Activated T-cell treated with anti-CD3 and anti-CD28 coated beads, Interleukin-2, amount 50 U/mL, for 72 hours (primary cell): ENCODE measurements around the gene NECTIN4. TPM values are rescaled to one million over a fixed set of nuclear protein-coding genes. Genes with fewer than 3 reads are reported as not detected.

Experiments used
- ATAC-seq, 2 donors: fragments of 150-1000 bp; cut with Tn5 transposase; replicated peaks in 1 of 2; 2 replicates each; pipeline ENCODE4 v1.10.0; 2021; ENCODE audit warnings: moderate library complexity in 2 of 2, mild to moderate bottlenecking in 1 of 2
- DNase-seq, 2 donors: peaks; one replicate each; pipeline ENCODE4 v3.0.0; 2021 to 2022; ENCODE audit warnings: mixed read lengths in 1 of 2
- H3K27ac Mint-ChIP-seq: one replicate; pipeline ENCODE4 v1.8.0; 2022; ENCODE audit warnings: mild to moderate bottlenecking, moderate library complexity, mixed read lengths
- H3K27me3 Mint-ChIP-seq: one replicate; pipeline ENCODE4 v1.8.0; 2022; ENCODE audit warnings: low read depth, mixed read lengths
- H3K36me3 Mint-ChIP-seq, 2 donors: one replicate each; pipeline ENCODE4 v1.8.0; 2022; ENCODE audit warnings: mixed read lengths in 2 of 2, mild to moderate bottlenecking in 1 of 2; ENCODE audit not compliant: insufficient read depth in 2 of 2
- H3K4me1 Mint-ChIP-seq: one replicate; pipeline ENCODE4 v1.8.0; 2022; ENCODE audit warnings: low read depth, mixed read lengths
- H3K4me3 Mint-ChIP-seq, 2 donors: one replicate each; pipeline ENCODE4 v1.8.0; 2022; ENCODE audit warnings: mild to moderate bottlenecking in 2 of 2, mixed read lengths in 2 of 2, moderate library complexity in 2 of 2
- H3K9me3 Mint-ChIP-seq, 2 donors: one replicate each; pipeline ENCODE4 v1.8.0; 2022; ENCODE audit warnings: mixed read lengths in 2 of 2
- total RNA-seq, 2 donors: library from RNA; stranded (reverse); gene quantifications; one replicate each; pipeline ENCODE4 v1.2.3, GENCODE V29; 2022

NECTIN4 gene
- total RNA-seq, 2 donors from 2014 or later = 0.31 TPM; not detected in 1

- Mint-ChIP-seq H3K4me1 (peaks cover 40% of the 10 kb centered on the region), H3K9me3 (no peaks in the 10 kb centered on the region), H3K27ac (peak within 1 kb of the TSS; percentile 97), H3K4me3 (peak within 1 kb of the TSS; percentile 90 to 91), H3K27me3 (no peaks in the 10 kb centered on the region), H3K36me3 (peaks cover 5 to 7% of the 10 kb centered on the region in 2 donors)
- ATAC-seq (peak; percentile 86 to 87), DNase-seq (peak; percentile 85 to 87)
Measured at GRCh38 chr1:161098210-161099068, 9.1 kb upstream of the NECTIN4 start, which contains the start of gene KLHDC9. KLHDC9 (plus strand) TSS chr1:161098361; CDS start chr1:161098536, 175 bp downstream.

- Mint-ChIP-seq H3K4me1 (peaks cover 59% of the 10 kb centered on the region), H3K36me3 (peaks cover 2 to 4% of the 10 kb centered on the region in 2 donors)
Measured at GRCh38 chr1:161096530-161096929, 7.2 kb upstream of the NECTIN4 start.

GRCh38 chr1:161096015-161096414, 6.7 kb upstream of the NECTIN4 start:
- Mint-ChIP-seq H3K4me3 (no peak overlapping the region), H3K27me3 (no peaks in the 10 kb centered on the region), H3K27ac (no peak overlapping the region), H3K9me3 (no peaks in the 10 kb centered on the region), H3K36me3 (peaks cover 0 to 2% of the 10 kb centered on the region in 2 donors), H3K4me1 (peaks cover 64% of the 10 kb centered on the region)
- DNase-seq (no peak), ATAC-seq (no peak)

More at GRCh38 chr1:161096530-161096929, 7.2 kb upstream of the NECTIN4 start:
- Mint-ChIP-seq H3K4me3 (no peak overlapping the region), H3K27ac (no peak overlapping the region), H3K27me3 (no peaks in the 10 kb centered on the region), H3K9me3 (no peaks in the 10 kb centered on the region)
- ATAC-seq = no peak
- DNase-seq = no peak

- no peaks in the 10 kb centered on the region for H3K9me3 Mint-ChIP-seq
- no peaks in the 10 kb centered on the region for H3K27me3 Mint-ChIP-seq
- ATAC-seq (no peak), DNase-seq (no peak)
- H3K4me3 Mint-ChIP-seq = no peak overlapping the region
- H3K4me1 Mint-ChIP-seq = peaks cover 72% of the 10 kb centered on the region
- peaks cover 0 to 2% of the 10 kb centered on the region in 2 donors for H3K36me3 Mint-ChIP-seq
- H3K27ac Mint-ChIP-seq = peak overlapping the region; percentile 29
Measured at GRCh38 chr1:161095230-161095629, 5.9 kb upstream of the NECTIN4 start.

GRCh38 chr1:161094481-161094880, 5.1 kb upstream of the NECTIN4 start:
- H3K36me3 Mint-ChIP-seq = peaks cover 0 to 2% of the 10 kb centered on the region in 2 donors
- ATAC-seq (no peak), DNase-seq (no peak)
- no peak overlapping the region for H3K27ac Mint-ChIP-seq
- H3K27me3 Mint-ChIP-seq = no peaks in the 10 kb centered on the region
- H3K4me1 Mint-ChIP-seq = peaks cover 79% of the 10 kb centered on the region
- no peaks in the 10 kb centered on the region for H3K9me3 Mint-ChIP-seq
- no peak overlapping the region for H3K4me3 Mint-ChIP-seq

- H3K27ac Mint-ChIP-seq = no peak overlapping the region
- peak; percentile 40 to 69 for DNase-seq
- H3K4me1 Mint-ChIP-seq = peaks cover 78% of the 10 kb centered on the region
Measured at GRCh38 chr1:161092621-161093028, 3.3 kb upstream of the NECTIN4 start.

GRCh38 chr1:161091796-161092507, 2.6 kb upstream of the NECTIN4 start:
- peaks cover 75% of the 10 kb centered on the region for H3K4me1 Mint-ChIP-seq
- H3K9me3 Mint-ChIP-seq = no peaks in the 10 kb centered on the region
- no peak overlapping the region for H3K27ac Mint-ChIP-seq
- DNase-seq (no peak), ATAC-seq (peak in 1 of 2 donors; percentile 1)
- H3K36me3 Mint-ChIP-seq = no peaks in the 10 kb centered on the region
- H3K27me3 Mint-ChIP-seq = no peaks in the 10 kb centered on the region
- no peak overlapping the region for H3K4me3 Mint-ChIP-seq

More at GRCh38 chr1:161092621-161093028, 3.3 kb upstream of the NECTIN4 start:
- Mint-ChIP-seq H3K4me3 (peak overlapping the region; percentile 31 to 54), H3K9me3 (no peaks in the 10 kb centered on the region), H3K36me3 (peaks cover 0 to 1% of the 10 kb centered on the region in 2 donors), H3K27me3 (no peaks in the 10 kb centered on the region)
- peak; percentile 91 for ATAC-seq

GRCh38 chr1:161091093-161091492, 1.7 kb upstream of the NECTIN4 start:
- peaks cover 67% of the 10 kb centered on the region for H3K4me1 Mint-ChIP-seq
- no peaks in the 10 kb centered on the region for H3K27me3 Mint-ChIP-seq
- no peaks in the 10 kb centered on the region for H3K36me3 Mint-ChIP-seq
- H3K4me3 Mint-ChIP-seq = no peak overlapping the region
- H3K27ac Mint-ChIP-seq = no peak overlapping the region
- ATAC-seq (no peak), DNase-seq (no peak)
- H3K9me3 Mint-ChIP-seq = no peaks in the 10 kb centered on the region

- no peak overlapping the region for H3K27ac Mint-ChIP-seq
- H3K27me3 Mint-ChIP-seq = no peaks in the 10 kb centered on the region
- no peaks in the 10 kb centered on the region for H3K9me3 Mint-ChIP-seq
- DNase-seq = no peak
- no peak overlapping the region for H3K4me3 Mint-ChIP-seq
- no peaks in the 10 kb centered on the region for H3K36me3 Mint-ChIP-seq
- ATAC-seq = peak in 1 of 2 donors; percentile 41
- H3K4me1 Mint-ChIP-seq = peaks cover 65% of the 10 kb centered on the region
Measured at GRCh38 chr1:161090617-161091016, 1.3 kb upstream of the NECTIN4 start.

- no peaks in the 10 kb centered on the region for H3K27me3 Mint-ChIP-seq
- H3K36me3 Mint-ChIP-seq = no peaks in the 10 kb centered on the region
- H3K27ac Mint-ChIP-seq = no peak overlapping the region
- H3K4me3 Mint-ChIP-seq = no peak overlapping the region
- H3K4me1 Mint-ChIP-seq = peaks cover 64% of the 10 kb centered on the region
- H3K9me3 Mint-ChIP-seq = no peaks in the 10 kb centered on the region
- ATAC-seq = no peak
- DNase-seq = no peak
Measured at GRCh38 chr1:161089938-161090337, 580 bp upstream of the NECTIN4 start.

GRCh38 chr1:161088587-161089110, 709 bp downstream of the NECTIN4 start:
- Mint-ChIP-seq H3K27me3 (no peaks in the 10 kb centered on the region), H3K27ac (no peak overlapping the region), H3K4me1 (peaks cover 56% of the 10 kb centered on the region), H3K4me3 (no peak overlapping the region), H3K36me3 (no peaks in the 10 kb centered on the region), H3K9me3 (no peaks in the 10 kb centered on the region)
- DNase-seq (no peak), ATAC-seq (no peak)

GRCh38 chr1:161086457-161086856, 2.9 kb downstream of the NECTIN4 start:
- DNase-seq (no peak), ATAC-seq (no peak)
- no peaks in the 10 kb centered on the region for H3K27me3 Mint-ChIP-seq
- no peaks in the 10 kb centered on the region for H3K36me3 Mint-ChIP-seq
- H3K9me3 Mint-ChIP-seq = no peaks in the 10 kb centered on the region
- no peak overlapping the region for H3K4me3 Mint-ChIP-seq
- H3K27ac Mint-ChIP-seq = no peak overlapping the region
- peaks cover 34% of the 10 kb centered on the region for H3K4me1 Mint-ChIP-seq

GRCh38 chr1:161085165-161085564, 4.2 kb downstream of the NECTIN4 start:
- Mint-ChIP-seq H3K4me1 (peaks cover 22% of the 10 kb centered on the region), H3K36me3 (no peaks in the 10 kb centered on the region), H3K9me3 (no peaks in the 10 kb centered on the region), H3K27me3 (no peaks in the 10 kb centered on the region), H3K4me3 (no peak overlapping the region), H3K27ac (no peak overlapping the region)
- no peak for DNase-seq
- ATAC-seq = no peak
